GM10847 (cell line): ENCODE results near the gene OLAH.
A peak's percentile ranks its signal among the peaks of the same experiment; 100 is the strongest.

Experiments used
- POLR2A ChIP-seq: IDR thresholded peaks from 2 replicates; pipeline ENCODE4 v1.6.1; 2011; ENCODE audit not compliant: insufficient read length; ENCODE audit errors: extremely low read depth

Gene OLAH

GRCh38 chr10:15072358-15072757 lies 28.6 kb downstream of the OLAH start:
- TF ChIP-seq POLR2A: no peak

- TF ChIP-seq POLR2A: no peak
Measured at GRCh38 chr10:15075421-15075820, 31.7 kb downstream of the OLAH start.

- no peak for TF ChIP-seq POLR2A
Measured at GRCh38 chr10:15083674-15084501, 40.1 kb downstream of the OLAH start.

GRCh38 chr10:15084502-15084922 lies 40.8 kb downstream of the OLAH start:
- TF ChIP-seq POLR2A: no peak

- TF ChIP-seq POLR2A: no peak
Measured at GRCh38 chr10:15088428-15089261, 44.9 kb downstream of the OLAH start, which contains the start of gene ACBD7. TSS of gene ACBD7 (minus strand) at chr10:15088776. CDS start at chr10:15088728, 48 bp downstream.

- no peak for TF ChIP-seq POLR2A
Measured at GRCh38 chr10:15091418-15091817, 47.7 kb downstream of the OLAH start.

- TF ChIP-seq POLR2A: no peak
Measured at GRCh38 chr10:15092855-15093408, 49.2 kb downstream of the OLAH start.

GRCh38 chr10:15096661-15097010 lies 52.9 kb downstream of the OLAH start:
- TF ChIP-seq POLR2A: no peak

- peak; percentile 86 for TF ChIP-seq POLR2A
Measured at GRCh38 chr10:15097011-15097812, 53.5 kb downstream of the OLAH start, which contains the start of gene RPP38. TSS of gene RPP38 (plus strand) at chr10:15097355. CDS start at chr10:15103315, 5,960 bp downstream.

GRCh38 chr10:15099886-15100285 lies 56.1 kb downstream of the OLAH start:
- TF ChIP-seq POLR2A: no peak

GRCh38 chr10:15103513-15103912 lies 59.8 kb downstream of the OLAH start:
- TF ChIP-seq POLR2A: no peak

GRCh38 chr10:15106352-15107013 lies 62.7 kb downstream of the OLAH start:
- TF ChIP-seq POLR2A: no peak

GRCh38 chr10:15112657-15113056 lies 68.9 kb downstream of the OLAH start:
- no peak for TF ChIP-seq POLR2A

- no peak for TF ChIP-seq POLR2A
Measured at GRCh38 chr10:15113766-15114165, 70.0 kb downstream of the OLAH start.
